NB4 (cell line): Measurements from ENCODE around the gene ZNF766.

Experiments
- CTCF ChIP-seq: IDR thresholded peaks from one replicate; pipeline ENCODE4 v1.5.1; 2012; ENCODE audit warnings: low read depth, low read length
- MAX ChIP-seq: IDR thresholded peaks from 2 replicates; pipeline ENCODE4 v1.6.1; 2011; ENCODE audit warnings: low read depth, low read length
- MYC ChIP-seq: IDR thresholded peaks from 2 replicates; pipeline ENCODE4 v1.6.1; 2011; ENCODE audit warnings: low read depth, low read length
- POLR2A ChIP-seq: IDR thresholded peaks from 2 replicates; pipeline ENCODE4 v1.6.1; 2011; ENCODE audit warnings: mild to moderate bottlenecking; ENCODE audit not compliant: insufficient read length; ENCODE audit errors: extremely low read depth

- TF ChIP-seq CTCF = no peak
- TF ChIP-seq POLR2A = no peak
- no peak for TF ChIP-seq MYC
- no peak for TF ChIP-seq MAX
Measured at GRCh38 chr19:52226652-52227051, 42.7 kb upstream of the ZNF766 start.
